ENCODE data around the gene CNTNAP3B. TPM values are rescaled to one million over a fixed set of nuclear protein-coding genes. Genes with fewer than 3 reads are reported as not detected.
"Not testable (repeated sequence)": the region's sequence is repeated elsewhere in the genome, so short reads cannot be mapped to it uniquely, and the experiment has no call there.

Gene CNTNAP3B
- total RNA-seq = 6.8 TPM
- long read RNA-seq, partial matches to known transcripts = 1 of 3 reads
- long read RNA-seq, other reads (novel, unspliced or antisense) = 2 of 3 reads

- ATAC-seq; DNase-seq (ENCODE audit: missing footprints); intact Hi-C loops (cut with DNase I): not testable (repeated sequence)
These were observed at the start of gene CNTNAP3B for GRCh38 chr9:42129073-42129729. Gene CNTNAP3B, minus strand, starts transcription at chr9:42129426. Its CDS starts 332 bp downstream, at chr9:42129094.

- DNase-seq (ENCODE audit: missing footprints) = not testable (repeated sequence)
These were observed 31.1 kb upstream of the CNTNAP3B start for GRCh38 chr9:42160299-42160698.

GRCh38 chr9:42127056-42127841, 2.0 kb downstream of the CNTNAP3B start:
- intact Hi-C loops (cut with DNase I); DNase-seq (ENCODE audit: missing footprints); ATAC-seq: not testable (repeated sequence)

More at GRCh38 chr9:42160299-42160698, 31.1 kb upstream of the CNTNAP3B start:
- intact Hi-C loops (cut with DNase I); ATAC-seq: not testable (repeated sequence)

GRCh38 chr9:42121007-42121406, 8.2 kb downstream of the CNTNAP3B start:
- DNase-seq (ENCODE audit: missing footprints); intact Hi-C loops (cut with DNase I); ATAC-seq: not testable (repeated sequence)

GRCh38 chr9:42095929-42096328, 33.3 kb downstream of the CNTNAP3B start:
- ATAC-seq; DNase-seq (ENCODE audit: missing footprints); intact Hi-C loops (cut with DNase I): not testable (repeated sequence)

- DNase-seq (ENCODE audit: missing footprints); intact Hi-C loops (cut with DNase I); ATAC-seq: not testable (repeated sequence)
These were observed 44.7 kb downstream of the CNTNAP3B start for GRCh38 chr9:42084559-42084952.

- intact Hi-C loops (cut with DNase I); ATAC-seq; DNase-seq (ENCODE audit: missing footprints): not testable (repeated sequence)
These were observed 45.2 kb downstream of the CNTNAP3B start for GRCh38 chr9:42083877-42084558.

- ATAC-seq; intact Hi-C loops (cut with DNase I); DNase-seq (ENCODE audit: missing footprints): not testable (repeated sequence)
These were observed 48.9 kb downstream of the CNTNAP3B start for GRCh38 chr9:42080376-42080775.

- ATAC-seq; intact Hi-C loops (cut with DNase I); DNase-seq (ENCODE audit: missing footprints): not testable (repeated sequence)
These were observed 54.4 kb downstream of the CNTNAP3B start for GRCh38 chr9:42074868-42075267.

- not testable (repeated sequence) for ATAC-seq
These were observed 58.2 kb downstream of the CNTNAP3B start for GRCh38 chr9:42071026-42071425.

GRCh38 chr9:42070035-42070799, 59.0 kb downstream of the CNTNAP3B start:
- ATAC-seq = peak; percentile 50
- DNase-seq (ENCODE audit: missing footprints); intact Hi-C loops (cut with DNase I): not testable (repeated sequence)

More at GRCh38 chr9:42071026-42071425, 58.2 kb downstream of the CNTNAP3B start:
- DNase-seq (ENCODE audit: missing footprints); intact Hi-C loops (cut with DNase I): not testable (repeated sequence)

- DNase-seq (ENCODE audit: missing footprints); intact Hi-C loops (cut with DNase I); ATAC-seq: not testable (repeated sequence)
These were observed 75.4 kb downstream of the CNTNAP3B start for GRCh38 chr9:42053874-42054273.

- intact Hi-C loops (cut with DNase I); ATAC-seq; DNase-seq (ENCODE audit: missing footprints): not testable (repeated sequence)
These were observed 78.5 kb downstream of the CNTNAP3B start for GRCh38 chr9:42050701-42051100.

GRCh38 chr9:42044422-42045010, 84.7 kb downstream of the CNTNAP3B start:
- DNase-seq (ENCODE audit: missing footprints); ATAC-seq; intact Hi-C loops (cut with DNase I): not testable (repeated sequence)

GRCh38 chr9:42033541-42033940, 95.7 kb downstream of the CNTNAP3B start:
- intact Hi-C loops (cut with DNase I); ATAC-seq; DNase-seq (ENCODE audit: missing footprints): not testable (repeated sequence)

GRCh38 chr9:42020639-42021038, 108.6 kb downstream of the CNTNAP3B start:
- DNase-seq (ENCODE audit: missing footprints); ATAC-seq: not testable (repeated sequence)

GRCh38 chr9:42018220-42018922, 110.9 kb downstream of the CNTNAP3B start:
- intact Hi-C loops (cut with DNase I); ATAC-seq; DNase-seq (ENCODE audit: missing footprints): not testable (repeated sequence)

More at GRCh38 chr9:42020639-42021038, 108.6 kb downstream of the CNTNAP3B start:
- intact Hi-C loops (cut with DNase I) = not testable (repeated sequence)

All from Right ventricle myocardium inferior (tissue), 1 donor.